ENCODE results near the gene SLC50A1.

DNA sequence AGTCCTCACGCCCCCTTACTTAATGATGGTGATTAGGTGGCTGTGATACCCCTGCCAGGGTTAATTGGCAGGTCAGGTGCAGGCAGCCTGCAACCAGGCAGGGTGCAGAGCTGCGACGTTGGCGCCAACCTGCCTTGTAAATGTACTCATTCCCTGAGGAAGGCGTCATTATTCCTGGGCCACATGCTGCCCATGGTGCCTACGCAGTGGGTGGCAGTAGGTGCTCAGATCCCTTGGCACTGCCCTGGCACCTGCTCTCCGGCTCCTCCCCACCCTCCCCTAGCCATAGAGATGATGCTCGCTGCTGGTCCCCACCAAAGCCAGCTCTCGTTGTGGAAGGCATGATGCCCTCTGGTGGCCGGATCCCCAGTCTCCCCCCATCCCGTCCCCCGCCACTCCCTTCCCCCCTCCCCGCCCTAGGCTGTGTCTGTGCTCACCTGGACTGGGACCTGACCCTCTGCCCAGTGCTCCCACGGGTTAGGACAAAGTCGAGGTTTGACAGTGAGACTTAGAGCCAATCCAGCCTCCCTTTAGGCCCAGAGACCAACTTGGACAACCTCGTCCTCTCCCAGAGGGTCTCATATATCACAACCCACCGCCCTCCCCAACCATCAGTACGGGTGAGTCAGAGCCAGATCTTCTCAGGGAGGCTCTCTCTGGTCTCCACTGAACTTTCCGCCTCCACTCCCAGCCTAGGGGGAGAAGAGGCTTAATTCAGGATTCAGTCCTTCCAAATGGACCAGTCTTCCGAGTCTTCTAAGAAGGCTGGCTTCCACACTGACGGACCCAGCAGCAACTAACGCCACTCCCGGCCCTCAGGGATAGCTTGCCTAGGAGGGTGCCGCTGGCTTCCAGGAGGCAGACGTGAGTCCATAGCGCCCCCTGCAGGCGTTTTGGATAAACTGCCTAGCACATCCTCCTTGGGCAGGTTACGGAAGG is 31.8 kb downstream of the SLC50A1 start:
- peak; percentile 42; the same call in 1 of the 2 replicates for TF ChIP-seq POLR2AphosphoS5 (IDR thresholded peaks at IDR 0.05; ENCODE audit: low read depth, low read length)
- TF ChIP-seq, protein P1, sequence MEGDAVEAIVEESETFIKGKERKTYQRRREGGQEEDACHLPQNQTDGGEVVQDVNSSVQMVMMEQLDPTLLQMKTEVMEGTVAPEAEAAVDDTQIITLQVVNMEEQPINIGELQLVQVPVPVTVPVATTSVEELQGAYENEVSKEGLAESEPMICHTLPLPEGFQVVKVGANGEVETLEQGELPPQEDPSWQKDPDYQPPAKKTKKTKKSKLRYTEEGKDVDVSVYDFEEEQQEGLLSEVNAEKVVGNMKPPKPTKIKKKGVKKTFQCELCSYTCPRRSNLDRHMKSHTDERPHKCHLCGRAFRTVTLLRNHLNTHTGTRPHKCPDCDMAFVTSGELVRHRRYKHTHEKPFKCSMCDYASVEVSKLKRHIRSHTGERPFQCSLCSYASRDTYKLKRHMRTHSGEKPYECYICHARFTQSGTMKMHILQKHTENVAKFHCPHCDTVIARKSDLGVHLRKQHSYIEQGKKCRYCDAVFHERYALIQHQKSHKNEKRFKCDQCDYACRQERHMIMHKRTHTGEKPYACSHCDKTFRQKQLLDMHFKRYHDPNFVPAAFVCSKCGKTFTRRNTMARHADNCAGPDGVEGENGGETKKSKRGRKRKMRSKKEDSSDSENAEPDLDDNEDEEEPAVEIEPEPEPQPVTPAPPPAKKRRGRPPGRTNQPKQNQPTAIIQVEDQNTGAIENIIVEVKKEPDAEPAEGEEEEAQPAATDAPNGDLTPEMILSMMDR (IDR thresholded peaks at IDR 0.05): peak; percentile 93

Data from Panc1 (cell line).